Posterior vena cava (tissue), 2 donors: ENCODE results near the gene NAA11. TPM values are rescaled to one million over a fixed set of nuclear protein-coding genes. Genes with fewer than 3 reads are reported as not detected.

Experiments used
- DNase-seq: peaks from one replicate; pipeline ENCODE4 v3.0.0-alpha.2; 2020; ENCODE audit warnings: low spot score
- intact Hi-C, 2 donors: fragments of 100-400 bp; cut with DNase I; formaldehyde crosslinking; loops; one replicate each; pipeline versions ENCODE4 v1.14.1 to v1.14.2; 2022 to 2023
- long read RNA-seq, 2 donors: library from polyadenylated mRNA; unstranded; transcript quantifications; one replicate each; pipeline ENCODE4 v2.0.0, GENCODE V29; 2020 to 2021
- total RNA-seq, 2 donors: library from RNA; stranded (reverse); fragmentation: NEBNext Ultra II Directional; extraction: Animal tissue kit (Norgen Biotek cat#: 25700); gene quantifications; one replicate each; pipeline ENCODE4 v1.2.1, GENCODE V29; 2021
- donor health status: DM: yes; HTN: yes; CAD: no.
- donor health status: DM: yes; HTN: yes; CAD: no.

NAA11 gene
- total RNA-seq, result not detected
- long read RNA-seq, donor 1, result 0 reads
- long read RNA-seq, donor 2, result 0 reads

- no peak for DNase-seq
- intact Hi-C loops, result loop anchor here in 1 of 2 donors (2.0 kb wide), 1 partner anchor 83 kb away; the partner anchor contains the start of gene GK2
Observed at GRCh38 chr4:79325864-79326328, at the start of gene NAA11. TSS of gene NAA11 (minus strand) at chr4:79326061. CDS start at chr4:79325877, 184 bp downstream.

- DNase-seq, result no peak
- intact Hi-C loops, result no loop called here
Observed at GRCh38 chr4:79370026-79370425, 44.2 kb upstream of the NAA11 start.

GRCh38 chr4:79367096-79367495 is 41.2 kb upstream of the NAA11 start:
- intact Hi-C loops, result no loop called here
- no peak for DNase-seq

GRCh38 chr4:79366422-79366821 is 40.6 kb upstream of the NAA11 start:
- intact Hi-C loops, result no loop called here
- no peak for DNase-seq

GRCh38 chr4:79364061-79364460 is 38.2 kb upstream of the NAA11 start:
- intact Hi-C loops, result no loop called here
- no peak for DNase-seq

GRCh38 chr4:79362626-79363025 is 36.8 kb upstream of the NAA11 start:
- no peak for DNase-seq
- intact Hi-C loops, result no loop called here

GRCh38 chr4:79360006-79360405 is 34.1 kb upstream of the NAA11 start:
- intact Hi-C loops, result no loop called here
- DNase-seq, result no peak

- intact Hi-C loops, result loop anchor here in 1 of 2 donors (1.0 kb wide), 1 partner anchor 24 kb away; no protein-coding TSS in a partner anchor
- no peak for DNase-seq
Observed at GRCh38 chr4:79358438-79358837, 32.6 kb upstream of the NAA11 start.

- intact Hi-C loops, result loop anchor here in 1 of 2 donors (2.0 kb wide), 1 partner anchor 67 kb away; no protein-coding TSS in a partner anchor
- DNase-seq, result no peak
Observed at GRCh38 chr4:79357365-79357764, 31.5 kb upstream of the NAA11 start.

- no peak for DNase-seq
- intact Hi-C loops, result no loop called here
Observed at GRCh38 chr4:79353075-79353474, 27.2 kb upstream of the NAA11 start.

- no peak for DNase-seq
Observed at GRCh38 chr4:79348405-79348804, 22.5 kb upstream of the NAA11 start.

GRCh38 chr4:79341893-79342653 is 16.2 kb upstream of the NAA11 start:
- DNase-seq, result no peak
- intact Hi-C loops, result no loop called here

More at GRCh38 chr4:79348405-79348804, 22.5 kb upstream of the NAA11 start:
- intact Hi-C loops, result loop anchor here in 1 of 2 donors (5.0 kb wide), 1 partner anchor 1399 kb away; no protein-coding TSS in a partner anchor

- intact Hi-C loops, result no loop called here
- no peak for DNase-seq
Observed at GRCh38 chr4:79340568-79340967, 14.7 kb upstream of the NAA11 start.

- intact Hi-C loops, result no loop called here
- DNase-seq, result no peak
Observed at GRCh38 chr4:79338148-79338547, 12.3 kb upstream of the NAA11 start.

GRCh38 chr4:79334783-79335182 is 8.9 kb upstream of the NAA11 start:
- no peak for DNase-seq
- intact Hi-C loops, result loop anchor here in 1 of 2 donors (1.0 kb wide), 1 partner anchor 24 kb away; no protein-coding TSS in a partner anchor

- intact Hi-C loops, result loop anchor here in 1 of 2 donors (1.0 kb wide), 1 partner anchor 24 kb away; no protein-coding TSS in a partner anchor
- DNase-seq, result no peak
Observed at GRCh38 chr4:79334341-79334740, 8.5 kb upstream of the NAA11 start.

GRCh38 chr4:79331126-79331876 is 5.4 kb upstream of the NAA11 start:
- no peak for DNase-seq
- intact Hi-C loops, result no loop called here

- intact Hi-C loops, result no loop called here
- DNase-seq, result no peak
Observed at GRCh38 chr4:79330720-79331119, 4.9 kb upstream of the NAA11 start.

GRCh38 chr4:79325436-79325835 is 425 bp downstream of the NAA11 start:
- intact Hi-C loops, result loop anchor here in 1 of 2 donors (2.0 kb wide), 1 partner anchor 83 kb away; the partner anchor contains the start of gene GK2

GRCh38 chr4:79319975-79320374 is 5.9 kb downstream of the NAA11 start:
- no peak for DNase-seq
- intact Hi-C loops, result no loop called here

More at GRCh38 chr4:79325436-79325835, 425 bp downstream of the NAA11 start:
- no peak for DNase-seq
